ENCODE results near the gene DGAT2.
"Not testable (repeated sequence)": the region's sequence is repeated elsewhere in the genome, so short reads cannot be mapped to it uniquely, and the experiment has no call there.

The DGAT2 gene

GRCh38 chr11:75733431-75734107 lies 35.0 kb upstream of the DGAT2 start:
- peaks cover 10% of the 10 kb centered on the region for H3K4me1 ChIP-seq (ENCODE audit: control insufficient read depth, insufficient read depth, low read length)
- H3K27ac ChIP-seq (ENCODE audit: low read length), result no peak overlapping the region
- no peak overlapping the region for H3K4me3 ChIP-seq (ENCODE audit: low read length in 2 of 2)
- no peaks in the 10 kb centered on the region for H3K36me3 ChIP-seq (ENCODE audit: control insufficient read depth in 2 of 2, insufficient read depth in 2 of 2, low read length in 2 of 2)
- no peaks in the 10 kb centered on the region for H3K9me3 ChIP-seq (ENCODE audit: control insufficient read depth in 2 of 2, low read length in 2 of 2)
- H3K27me3 ChIP-seq (ENCODE audit: control insufficient read depth in 1 of 2, insufficient read depth in 2 of 2, low read length in 2 of 2), result no peaks in the 10 kb centered on the region
- no peak overlapping the region for H3K9ac ChIP-seq (ENCODE audit: low read length in 2 of 2)

- peaks cover 10% of the 10 kb centered on the region for H3K4me1 ChIP-seq (ENCODE audit: control insufficient read depth, insufficient read depth, low read length)
- no peak overlapping the region for H3K4me3 ChIP-seq (ENCODE audit: low read length in 2 of 2)
These were observed 33.9 kb upstream of the DGAT2 start for GRCh38 chr11:75734491-75735180.

GRCh38 chr11:75735181-75735845 lies 33.3 kb upstream of the DGAT2 start:
- H3K4me1 ChIP-seq (ENCODE audit: control insufficient read depth, insufficient read depth, low read length), result peaks cover 10% of the 10 kb centered on the region
- no peaks in the 10 kb centered on the region for H3K27me3 ChIP-seq (ENCODE audit: control insufficient read depth in 1 of 2, insufficient read depth in 2 of 2, low read length in 2 of 2)
- H3K27ac ChIP-seq (ENCODE audit: low read length), result no peak overlapping the region
- no peaks in the 10 kb centered on the region for H3K9me3 ChIP-seq (ENCODE audit: control insufficient read depth in 2 of 2, low read length in 2 of 2)
- no peak overlapping the region for H3K4me3 ChIP-seq (ENCODE audit: low read length in 2 of 2)
- H3K9ac ChIP-seq (ENCODE audit: low read length in 2 of 2), result no peak overlapping the region
- H3K36me3 ChIP-seq (ENCODE audit: control insufficient read depth in 2 of 2, insufficient read depth in 2 of 2, low read length in 2 of 2), result no peaks in the 10 kb centered on the region

More at GRCh38 chr11:75734491-75735180, 33.9 kb upstream of the DGAT2 start:
- no peaks in the 10 kb centered on the region for H3K36me3 ChIP-seq (ENCODE audit: control insufficient read depth in 2 of 2, insufficient read depth in 2 of 2, low read length in 2 of 2)
- no peaks in the 10 kb centered on the region for H3K27me3 ChIP-seq (ENCODE audit: control insufficient read depth in 1 of 2, insufficient read depth in 2 of 2, low read length in 2 of 2)
- H3K9me3 ChIP-seq (ENCODE audit: control insufficient read depth in 2 of 2, low read length in 2 of 2), result no peaks in the 10 kb centered on the region
- no peak overlapping the region for H3K27ac ChIP-seq (ENCODE audit: low read length)
- H3K9ac ChIP-seq (ENCODE audit: low read length in 2 of 2), result no peak overlapping the region

GRCh38 chr11:75737314-75737713 lies 31.3 kb upstream of the DGAT2 start:
- Histone ChIP-seq H3K9ac (ENCODE audit: low read length in 2 of 2) (no peak overlapping the region), H3K36me3 (ENCODE audit: control insufficient read depth in 2 of 2, insufficient read depth in 2 of 2, low read length in 2 of 2) (no peaks in the 10 kb centered on the region), H3K4me3 (ENCODE audit: low read length in 2 of 2) (no peak overlapping the region), H3K27me3 (ENCODE audit: control insufficient read depth in 1 of 2, insufficient read depth in 2 of 2, low read length in 2 of 2) (no peaks in the 10 kb centered on the region), H3K4me1 (ENCODE audit: control insufficient read depth, insufficient read depth, low read length) (peaks cover 10% of the 10 kb centered on the region), H3K27ac (ENCODE audit: low read length) (no peak overlapping the region), H3K9me3 (ENCODE audit: control insufficient read depth in 2 of 2, low read length in 2 of 2) (no peaks in the 10 kb centered on the region)

- H3K27ac ChIP-seq (ENCODE audit: low read length), result no peak overlapping the region
- no peaks in the 10 kb centered on the region for H3K36me3 ChIP-seq (ENCODE audit: control insufficient read depth in 2 of 2, insufficient read depth in 2 of 2, low read length in 2 of 2)
- H3K9me3 ChIP-seq (ENCODE audit: control insufficient read depth in 2 of 2, low read length in 2 of 2), result no peaks in the 10 kb centered on the region
- H3K4me3 ChIP-seq (ENCODE audit: low read length in 2 of 2), result no peak overlapping the region
- H3K9ac ChIP-seq (ENCODE audit: low read length in 2 of 2), result no peak overlapping the region
- peaks cover 3% of the 10 kb centered on the region for H3K4me1 ChIP-seq (ENCODE audit: control insufficient read depth, insufficient read depth, low read length)
- peaks cover 0 to under 1% of the 10 kb centered on the region in 2 donors for H3K27me3 ChIP-seq (ENCODE audit: control insufficient read depth in 1 of 2, insufficient read depth in 2 of 2, low read length in 2 of 2)
These were observed 27.9 kb upstream of the DGAT2 start for GRCh38 chr11:75740681-75741080.

GRCh38 chr11:75743159-75743558 lies 25.4 kb upstream of the DGAT2 start:
- H3K9me3 ChIP-seq (ENCODE audit: control insufficient read depth in 2 of 2, low read length in 2 of 2); H3K9ac ChIP-seq (ENCODE audit: low read length in 2 of 2); H3K27ac ChIP-seq (ENCODE audit: low read length); H3K27me3 ChIP-seq (ENCODE audit: control insufficient read depth in 1 of 2, insufficient read depth in 2 of 2, low read length in 2 of 2); H3K36me3 ChIP-seq (ENCODE audit: control insufficient read depth in 2 of 2, insufficient read depth in 2 of 2, low read length in 2 of 2); H3K4me3 ChIP-seq (ENCODE audit: low read length in 2 of 2); H3K4me1 ChIP-seq (ENCODE audit: control insufficient read depth, insufficient read depth, low read length): not testable (repeated sequence)

GRCh38 chr11:75743711-75744563 lies 24.6 kb upstream of the DGAT2 start:
- no peak overlapping the region for H3K9ac ChIP-seq (ENCODE audit: low read length in 2 of 2)
- no peak overlapping the region for H3K27ac ChIP-seq (ENCODE audit: low read length)
- H3K4me1 ChIP-seq (ENCODE audit: control insufficient read depth, insufficient read depth, low read length), result peaks cover 3% of the 10 kb centered on the region
- no peak overlapping the region for H3K4me3 ChIP-seq (ENCODE audit: low read length in 2 of 2)
- H3K36me3 ChIP-seq (ENCODE audit: control insufficient read depth in 2 of 2, insufficient read depth in 2 of 2, low read length in 2 of 2), result no peaks in the 10 kb centered on the region
- peaks cover 0 to 5% of the 10 kb centered on the region in 2 donors for H3K27me3 ChIP-seq (ENCODE audit: control insufficient read depth in 1 of 2, insufficient read depth in 2 of 2, low read length in 2 of 2)
- no peaks in the 10 kb centered on the region for H3K9me3 ChIP-seq (ENCODE audit: control insufficient read depth in 2 of 2, low read length in 2 of 2)

- H3K36me3 ChIP-seq (ENCODE audit: control insufficient read depth in 2 of 2, insufficient read depth in 2 of 2, low read length in 2 of 2), result no peaks in the 10 kb centered on the region
- H3K9ac ChIP-seq (ENCODE audit: low read length in 2 of 2), result no peak overlapping the region
- H3K4me3 ChIP-seq (ENCODE audit: low read length in 2 of 2), result no peak overlapping the region
- no peaks in the 10 kb centered on the region for H3K9me3 ChIP-seq (ENCODE audit: control insufficient read depth in 2 of 2, low read length in 2 of 2)
- H3K4me1 ChIP-seq (ENCODE audit: control insufficient read depth, insufficient read depth, low read length), result peaks cover 3% of the 10 kb centered on the region
- H3K27me3 ChIP-seq (ENCODE audit: control insufficient read depth in 1 of 2, insufficient read depth in 2 of 2, low read length in 2 of 2), result peaks cover 0 to 5% of the 10 kb centered on the region in 2 donors
- H3K27ac ChIP-seq (ENCODE audit: low read length), result no peak overlapping the region
These were observed 22.8 kb upstream of the DGAT2 start for GRCh38 chr11:75745807-75746206.

GRCh38 chr11:75748729-75749273 lies 19.8 kb upstream of the DGAT2 start:
- not testable (repeated sequence) for H3K27me3 ChIP-seq (ENCODE audit: control insufficient read depth in 1 of 2, insufficient read depth in 2 of 2, low read length in 2 of 2); H3K36me3 ChIP-seq (ENCODE audit: control insufficient read depth in 2 of 2, insufficient read depth in 2 of 2, low read length in 2 of 2); H3K4me3 ChIP-seq (ENCODE audit: low read length in 2 of 2); H3K27ac ChIP-seq (ENCODE audit: low read length); H3K9ac ChIP-seq (ENCODE audit: low read length in 2 of 2); H3K4me1 ChIP-seq (ENCODE audit: control insufficient read depth, insufficient read depth, low read length); H3K9me3 ChIP-seq (ENCODE audit: control insufficient read depth in 2 of 2, low read length in 2 of 2)

GRCh38 chr11:75754933-75755332 lies 13.6 kb upstream of the DGAT2 start:
- not testable (repeated sequence) for H3K9ac ChIP-seq (ENCODE audit: low read length in 2 of 2); H3K27me3 ChIP-seq (ENCODE audit: control insufficient read depth in 1 of 2, insufficient read depth in 2 of 2, low read length in 2 of 2); H3K4me1 ChIP-seq (ENCODE audit: control insufficient read depth, insufficient read depth, low read length); H3K4me3 ChIP-seq (ENCODE audit: low read length in 2 of 2); H3K9me3 ChIP-seq (ENCODE audit: control insufficient read depth in 2 of 2, low read length in 2 of 2); H3K27ac ChIP-seq (ENCODE audit: low read length); H3K36me3 ChIP-seq (ENCODE audit: control insufficient read depth in 2 of 2, insufficient read depth in 2 of 2, low read length in 2 of 2)
